GM18507 (cell line): Measurements from ENCODE around the gene PRDM16.

Experiments used
- DNase-seq: peaks from one replicate; pipeline ENCODE4 v3.0.0; 2011; ENCODE audit warnings: low read depth; ENCODE audit not compliant: insufficient read length; ENCODE audit errors: extremely low spot score
- FAIRE-seq: peaks from 2 replicates; lab custom pipeline; 2011; peaks lifted over from hg19 to GRCh38; lab: Jason Lieb, UNC

PRDM16 gene

GRCh38 chr1:3431266-3431665 lies 362.3 kb downstream of the PRDM16 start:
- FAIRE-seq (no peak), DNase-seq (no peak)

GRCh38 chr1:3431686-3432085 lies 362.7 kb downstream of the PRDM16 start:
- no peak for DNase-seq
- no peak for FAIRE-seq

GRCh38 chr1:3432306-3432705 lies 363.3 kb downstream of the PRDM16 start:
- FAIRE-seq (no peak), DNase-seq (no peak)

- DNase-seq (no peak), FAIRE-seq (no peak)
These were observed 364.1 kb downstream of the PRDM16 start for GRCh38 chr1:3433076-3433475.

- FAIRE-seq = no peak
- DNase-seq = no peak
These were observed 364.8 kb downstream of the PRDM16 start for GRCh38 chr1:3433596-3434320.

- DNase-seq (no peak), FAIRE-seq (no peak)
These were observed 365.6 kb downstream of the PRDM16 start for GRCh38 chr1:3434406-3435110.

- FAIRE-seq (no peak), DNase-seq (no peak)
These were observed 366.7 kb downstream of the PRDM16 start for GRCh38 chr1:3435666-3436065.

- no peak for DNase-seq
- no peak for FAIRE-seq
These were observed 367.4 kb downstream of the PRDM16 start for GRCh38 chr1:3436451-3436850.

- DNase-seq = no peak
- no peak for FAIRE-seq
These were observed 367.9 kb downstream of the PRDM16 start for GRCh38 chr1:3436901-3437300.

- FAIRE-seq = no peak
- DNase-seq = no peak
These were observed 369.7 kb downstream of the PRDM16 start for GRCh38 chr1:3438661-3439180.

- FAIRE-seq (no peak), DNase-seq (no peak)
These were observed 370.6 kb downstream of the PRDM16 start for GRCh38 chr1:3439346-3440299.

- no peak for DNase-seq
- FAIRE-seq = no peak
These were observed 371.3 kb downstream of the PRDM16 start for GRCh38 chr1:3440300-3440681.

- no peak for FAIRE-seq
These were observed 371.9 kb downstream of the PRDM16 start for GRCh38 chr1:3440711-3441409.

GRCh38 chr1:3441410-3441847 lies 372.4 kb downstream of the PRDM16 start:
- no peak for FAIRE-seq
- DNase-seq = no peak

More at GRCh38 chr1:3440711-3441409, 371.9 kb downstream of the PRDM16 start:
- DNase-seq = no peak

GRCh38 chr1:3441880-3442279 lies 372.9 kb downstream of the PRDM16 start:
- no peak for FAIRE-seq

GRCh38 chr1:3442331-3442730 lies 373.3 kb downstream of the PRDM16 start:
- DNase-seq (no peak), FAIRE-seq (no peak)

More at GRCh38 chr1:3441880-3442279, 372.9 kb downstream of the PRDM16 start:
- DNase-seq = no peak

- FAIRE-seq (no peak), DNase-seq (no peak)
These were observed 373.9 kb downstream of the PRDM16 start for GRCh38 chr1:3442901-3443300.

GRCh38 chr1:3443807-3444206 lies 374.8 kb downstream of the PRDM16 start:
- DNase-seq (no peak), FAIRE-seq (no peak)

GRCh38 chr1:3444298-3444697 lies 375.3 kb downstream of the PRDM16 start:
- no peak for DNase-seq
- FAIRE-seq = no peak
